A549 (cell line): ENCODE measurements around the gene ZFP92. TPM values are rescaled to one million over a fixed set of nuclear protein-coding genes. Genes with fewer than 3 reads are reported as not detected.
A peak's percentile ranks its signal among the peaks of the same experiment; 100 is the strongest.
"Not testable (repeated sequence)": the region's sequence is repeated elsewhere in the genome, so short reads cannot be mapped to it uniquely, and the experiment has no call there.

Source experiments
- ATAC-seq, 2 experiments: fragments of 200-7000 bp in 1 of 2; fragments of >200 bp in 1 of 2; cut with Nextera tagmentation in 1 of 2; cut with Tn5 transposase in 1 of 2; 3 replicates each; pipeline versions ENCODE4 v1.8.0 to v1.9.1; 2018 to 2020; ENCODE audit warnings: mild to moderate bottlenecking in 1 of 2, moderate library complexity in 1 of 2
- CTCF ChIA-PET: fragments of 300-600 bp; sonication (Branson Sonifier 250); formaldehyde crosslinking; extraction: SDS; loops from one replicate; lab custom pipeline; 2021; ENCODE audit warnings: antibody characterized with exemption, inconsistent platforms; lab: Yijun Ruan, JAX
- POLR2A ChIA-PET: fragments of 350-600 bp; formaldehyde crosslinking; extraction: SDS; loops from one replicate; lab custom pipeline; 2021; ENCODE audit warnings: antibody characterized with exemption, inconsistent platforms; lab: Yijun Ruan, JAX
- DNase-seq, 2 experiments: peaks; one replicate each; pipeline versions ENCODE4 v3.0.0 to v3.0.0-alpha.2; 2011 to 2016; ENCODE audit warnings: low read depth in 1 of 2, low spot score in 1 of 2
- FAIRE-seq: peaks from 2 replicates; lab custom pipeline; 2011; peaks lifted over from hg19 to GRCh38; lab: Jason Lieb, UNC
- H3K27ac ChIP-seq, 2 experiments: fragments of >200 bp; sonication (Bioruptor Twin); formaldehyde crosslinking; 3 replicates each; pipeline ENCODE4 v1.5.1; 2016 to 2017
- H3K4me1 ChIP-seq: fragments of >200 bp; sonication (Bioruptor Twin); formaldehyde crosslinking; 3 replicates; pipeline ENCODE4 v1.6.1; 2016
- H3K4me2 ChIP-seq: fragments of >200 bp; sonication (Bioruptor Twin); formaldehyde crosslinking; 3 replicates; pipeline ENCODE4 v1.6.1; 2016
- H3K4me3 ChIP-seq: fragments of >200 bp; sonication (Bioruptor Twin); formaldehyde crosslinking; 3 replicates; pipeline ENCODE4 v1.5.1; 2016
- H3K9me3 ChIP-seq: fragments of >200 bp; sonication (Bioruptor Twin); formaldehyde crosslinking; 3 replicates; pipeline ENCODE4 v1.6.1; 2016
- CBX8 ChIP-seq: fragments of 200-600 bp; sonication (generic); IDR thresholded peaks from 2 replicates; pipeline ENCODE4 v1.6.1; 2016
- CEBPB ChIP-seq, 2 experiments: fragments of >200 bp in 1 of 2; sonication (Bioruptor Twin) in 1 of 2; formaldehyde crosslinking in 1 of 2; IDR thresholded peaks; 2 replicates each; pipeline ENCODE4 v1.6.1; 2012 to 2016
- CHD2 ChIP-seq: fragments of 150-350 bp; IDR thresholded peaks from 2 replicates; pipeline ENCODE4 v1.6.1; 2014; ENCODE audit warnings: low read length; ENCODE audit not compliant: partially characterized antibody
- CHD4 ChIP-seq: fragments of 200-600 bp; sonication (generic); IDR thresholded peaks from 2 replicates; pipeline ENCODE4 v1.6.1; 2016; ENCODE audit warnings: antibody characterized with exemption, mild to moderate bottlenecking, borderline replicate concordance
- EHMT2 ChIP-seq: fragments of 200-600 bp; sonication (generic); IDR thresholded peaks from 2 replicates; pipeline ENCODE4 v1.6.1; 2016; ENCODE audit warnings: antibody characterized with exemption, low read depth, mild to moderate bottlenecking, moderate library complexity
- EP300 ChIP-seq, 2 experiments: fragments of >200 bp; sonication (Bioruptor Twin); formaldehyde crosslinking; IDR thresholded peaks; 2 replicates in 1 of 2; 3 replicates in 1 of 2; pipeline ENCODE4 v1.6.1; 2016 to 2017
- ESRRA ChIP-seq: fragments of 150-350 bp; IDR thresholded peaks from 2 replicates; pipeline ENCODE4 v1.6.1; 2014; ENCODE audit warnings: mild to moderate bottlenecking, low read length, borderline replicate concordance
- FOSL2 ChIP-seq, 2 experiments: fragments of 450-650 bp in 1 of 2; fragments of >200 bp in 1 of 2; sonication (Bioruptor Twin) in 1 of 2; formaldehyde crosslinking; IDR thresholded peaks; 2 replicates each; pipeline versions ENCODE4 v1.5.0 to v1.6.1; 2016 to 2020; ENCODE audit warnings: mild to moderate bottlenecking in 1 of 2, moderate library complexity in 1 of 2
- FOXS1 ChIP-seq: fragments of 250-450 bp; sonication (Bioruptor Pico); IDR thresholded peaks from 2 replicates; pipeline ENCODE4 v1.5.0; 2020; ENCODE audit warnings: mild to moderate bottlenecking, moderate library complexity
- HEYL ChIP-seq: fragments of 250-450 bp; sonication (Bioruptor Pico); IDR thresholded peaks from 2 replicates; pipeline ENCODE4 v1.8.0; 2021; ENCODE audit warnings: mild to moderate bottlenecking, moderate library complexity
- HOXA7 ChIP-seq: fragments of 250-450 bp; sonication (Bioruptor Pico); IDR thresholded peaks from 2 replicates; pipeline ENCODE4 v1.5.0; 2020; ENCODE audit warnings: mild to moderate bottlenecking, moderate library complexity
- HOXB13 ChIP-seq: fragments of 250-450 bp; sonication (Bioruptor Pico); IDR thresholded peaks from 2 replicates; pipeline ENCODE4 v1.5.0; 2020; ENCODE audit warnings: low read depth, mild to moderate bottlenecking, moderate library complexity
- MAFK ChIP-seq: fragments of 450-650 bp; IDR thresholded peaks from 2 replicates; pipeline ENCODE4 v1.6.1; 2014; ENCODE audit not compliant: partially characterized antibody
- NFE2L2 ChIP-seq: fragments of 150-350 bp; conservative IDR thresholded peaks from 2 replicates; pipeline ENCODE4 v1.6.1; 2014; ENCODE audit warnings: low read length
- NPAS2 ChIP-seq: fragments of 250-450 bp; sonication (Bioruptor Pico); IDR thresholded peaks from 2 replicates; pipeline ENCODE4 v1.8.0; 2022; ENCODE audit warnings: mild to moderate bottlenecking, moderate library complexity, borderline replicate concordance
- PHF8 ChIP-seq: fragments of 200-600 bp; sonication (generic); IDR thresholded peaks from 2 replicates; pipeline ENCODE4 v1.6.1; 2016; ENCODE audit warnings: low read depth, mild to moderate bottlenecking, antibody characterized with exemption, moderate library complexity, borderline replicate concordance
- POLR2A ChIP-seq: IDR thresholded peaks from 2 replicates; pipeline ENCODE4 v1.6.1; 2012; ENCODE audit warnings: mild to moderate bottlenecking, low read length
- RFX5 ChIP-seq: fragments of 450-650 bp; IDR thresholded peaks from 2 replicates; pipeline ENCODE4 v1.7.1; 2014; ENCODE audit warnings: antibody characterized with exemption, mild to moderate bottlenecking, moderate library complexity
- RNF2 ChIP-seq: fragments of 200-600 bp; sonication (generic); IDR thresholded peaks from 2 replicates; pipeline ENCODE4 v1.6.1; 2016; ENCODE audit warnings: low read depth, mild to moderate bottlenecking, antibody characterized with exemption, moderate library complexity, borderline replicate concordance
- SREBF2 ChIP-seq: fragments of 450-650 bp; IDR thresholded peaks from 2 replicates; pipeline ENCODE4 v1.6.1; 2014; ENCODE audit warnings: mild to moderate bottlenecking, moderate library complexity
- TFCP2L1 ChIP-seq: fragments of 250-450 bp; sonication (Bioruptor Pico); IDR thresholded peaks from 2 replicates; pipeline ENCODE4 v1.5.0; 2021; ENCODE audit warnings: mild to moderate bottlenecking
- ZFP36 ChIP-seq: fragments of 450-650 bp; IDR thresholded peaks from 2 replicates; pipeline ENCODE4 v1.6.1; 2014; ENCODE audit warnings: borderline replicate concordance; ENCODE audit not compliant: partially characterized antibody
- ZNF302 ChIP-seq: fragments of 250-450 bp; sonication (Bioruptor Pico); IDR thresholded peaks from 2 replicates; pipeline ENCODE4 v1.9.0; 2021; ENCODE audit warnings: inconsistent platforms, mild to moderate bottlenecking, moderate library complexity
- WGBS: methylation state at CpG from one replicate; pipeline ENCODE4 v1.1.6; 2017; ENCODE audit errors: missing lambda C conversion rate; 5-methylcytosine and 5-hydroxymethylcytosine counted together
- polyA plus RNA-seq, 4 experiments: library from polyadenylated mRNA; depleted of rRNA in 3 of 4; stranded (reverse); fragments of >200 nt; fragmentation: RNase III in 1 of 4; extraction: RNeasy Plus Mini Kit Qiagen cat#74134 plus additional on column Dnase treatment in 1 of 4; gene quantifications; 2 replicates in 3 of 4; 3 replicates in 1 of 4; pipeline ENCODE4 v1.2.3, GENCODE V29; 2011 to 2017
- TF ChIP-seq, protein P1 (sequence below): fragments of >200 bp; sonication (Bioruptor Twin); formaldehyde crosslinking; IDR thresholded peaks from 3 replicates; pipeline ENCODE4 v1.6.1; 2016
- TF ChIP-seq, protein P2 (sequence below): fragments of 150-350 bp; IDR thresholded peaks from 2 replicates; pipeline ENCODE4 v1.6.1; 2014; ENCODE audit warnings: low read depth, mild to moderate bottlenecking, low read length
- TF ChIP-seq, protein P3 (sequence below): fragments of 450-650 bp; IDR thresholded peaks from 2 replicates; pipeline ENCODE4 v1.6.1; 2014; ENCODE audit warnings: antibody characterized with exemption

The ZFP92 gene
- polyA plus RNA-seq, 2 of the 4 experiments (the other 2 are of a cell fraction), result 0.47 to 0.70 TPM

DNA sequence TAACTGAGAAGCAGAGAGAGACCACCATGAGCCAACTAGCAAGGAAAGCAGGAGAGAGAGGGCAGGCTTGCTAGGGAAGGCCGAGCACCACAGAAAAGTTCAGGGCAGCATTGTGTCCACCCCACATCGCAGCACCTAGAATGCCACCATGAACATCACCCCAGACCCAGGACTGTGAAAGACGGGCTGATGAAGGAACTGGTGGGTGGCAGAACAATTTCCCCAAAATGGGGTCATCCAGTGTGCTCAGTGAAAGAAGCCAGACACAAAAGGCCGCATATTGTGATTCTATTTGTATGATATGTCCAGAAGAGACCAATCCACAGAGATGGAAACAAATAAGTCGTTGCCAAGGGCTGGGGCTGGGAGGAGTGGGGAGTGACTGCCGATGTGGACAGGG is 26.9 kb upstream of the ZFP92 start:
- ChIA-PET POLR2A (no interaction called here), CTCF (no interaction called here)
- no peak for FAIRE-seq
- Histone ChIP-seq H3K4me3 (no peak overlapping the region), H3K4me1 (no peaks in the 10 kb centered on the region), H3K4me2 (no peak overlapping the region), H3K27ac (no peak overlapping the region), H3K9me3 (no peaks in the 10 kb centered on the region)
- DNase-seq, result no peak
- no peak for ATAC-seq
- 28% methylated on average over 6 of the region's 6 CpGs for WGBS
- TF ChIP-seq NPAS2 (CRISPR knock-in tag) (no peak), RFX5 (no peak), HOXB13 (CRISPR knock-in tag) (no peak), FOXS1 (CRISPR knock-in tag) (no peak), POLR2A (no peak), SREBF2 (no peak), PHF8 (no peak), CBX8 (no peak), FOSL2 (IDR thresholded peaks at IDR 0.05) (no peak), FOSL2 (CRISPR knock-in tag; IDR thresholded peaks at IDR 0.05) (no peak), EHMT2 (no peak), HOXA7 (CRISPR knock-in tag) (no peak), MAFK (no peak), ESRRA (no peak), ZNF302 (CRISPR knock-in tag) (no peak), ZFP36 (no peak), CHD2 (no peak)
- TF ChIP-seq, protein P1, sequence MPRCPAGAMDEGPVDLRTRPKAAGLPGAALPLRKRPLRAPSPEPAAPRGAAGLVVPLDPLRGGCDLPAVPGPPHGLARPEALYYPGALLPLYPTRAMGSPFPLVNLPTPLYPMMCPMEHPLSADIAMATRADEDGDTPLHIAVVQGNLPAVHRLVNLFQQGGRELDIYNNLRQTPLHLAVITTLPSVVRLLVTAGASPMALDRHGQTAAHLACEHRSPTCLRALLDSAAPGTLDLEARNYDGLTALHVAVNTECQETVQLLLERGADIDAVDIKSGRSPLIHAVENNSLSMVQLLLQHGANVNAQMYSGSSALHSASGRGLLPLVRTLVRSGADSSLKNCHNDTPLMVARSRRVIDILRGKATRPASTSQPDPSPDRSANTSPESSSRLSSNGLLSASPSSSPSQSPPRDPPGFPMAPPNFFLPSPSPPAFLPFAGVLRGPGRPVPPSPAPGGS, result no peak
- TF ChIP-seq, protein P2, sequence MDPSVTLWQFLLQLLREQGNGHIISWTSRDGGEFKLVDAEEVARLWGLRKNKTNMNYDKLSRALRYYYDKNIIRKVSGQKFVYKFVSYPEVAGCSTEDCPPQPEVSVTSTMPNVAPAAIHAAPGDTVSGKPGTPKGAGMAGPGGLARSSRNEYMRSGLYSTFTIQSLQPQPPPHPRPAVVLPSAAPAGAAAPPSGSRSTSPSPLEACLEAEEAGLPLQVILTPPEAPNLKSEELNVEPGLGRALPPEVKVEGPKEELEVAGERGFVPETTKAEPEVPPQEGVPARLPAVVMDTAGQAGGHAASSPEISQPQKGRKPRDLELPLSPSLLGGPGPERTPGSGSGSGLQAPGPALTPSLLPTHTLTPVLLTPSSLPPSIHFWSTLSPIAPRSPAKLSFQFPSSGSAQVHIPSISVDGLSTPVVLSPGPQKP, result no peak

DNA sequence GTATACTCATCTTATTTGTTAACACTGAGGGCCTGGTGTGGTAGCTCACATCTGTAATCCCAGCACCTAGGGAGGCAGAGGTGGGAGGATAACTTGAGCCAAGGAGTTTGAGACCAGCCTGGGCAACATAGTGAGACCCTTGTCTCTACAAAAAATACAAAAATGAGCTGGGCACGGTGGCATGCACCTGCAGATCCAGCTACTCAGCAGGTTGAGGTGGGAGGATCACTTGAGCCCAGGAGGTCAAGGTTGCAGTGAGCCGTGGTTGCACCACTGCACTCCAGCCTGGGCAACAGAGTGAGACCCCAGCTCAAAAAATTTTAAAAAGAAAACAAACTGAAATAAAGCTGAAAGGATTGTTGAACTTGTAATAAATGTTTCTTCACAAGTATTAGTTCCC is 26.3 kb upstream of the ZFP92 start:
- H3K9me3 ChIP-seq, FAIRE-seq, H3K4me3 ChIP-seq, DNase-seq, H3K4me2 ChIP-seq, H3K27ac ChIP-seq, H3K4me1 ChIP-seq, ATAC-seq, POLR2A ChIA-PET: not testable (repeated sequence)
- CTCF ChIA-PET, result interaction anchor here (0.6 to 0.7 kb wide), 2 partner anchors 14 to 81 kb away, joined by 3 to 4 read pairs; no protein-coding TSS in a partner anchor
- WGBS, result 2% methylated on average over 2 of the region's 2 CpGs

DNA sequence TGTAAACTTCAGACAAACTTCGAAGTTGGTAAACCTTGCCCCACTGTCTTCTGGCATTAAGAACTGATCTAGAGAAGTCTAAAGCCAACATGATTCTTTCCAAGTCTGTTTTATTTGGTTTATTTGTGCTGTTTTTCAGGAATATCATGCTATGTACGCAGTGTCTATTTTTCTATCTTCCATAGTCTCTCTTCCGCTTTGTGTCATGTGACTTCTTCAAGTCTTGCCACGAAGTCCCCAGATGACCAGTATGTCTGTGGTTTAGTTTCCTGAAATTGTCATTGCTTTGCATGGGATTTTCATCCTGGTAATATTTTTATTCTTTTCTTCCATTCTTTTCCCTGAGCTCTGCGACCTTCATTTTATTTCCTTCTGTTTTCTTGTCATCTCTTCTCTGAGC is 25.2 kb upstream of the ZFP92 start:
- Histone ChIP-seq H3K4me3 (no peak overlapping the region), H3K4me1 (no peaks in the 10 kb centered on the region), H3K27ac (no peak overlapping the region), H3K9me3 (no peaks in the 10 kb centered on the region), H3K4me2 (no peak overlapping the region)
- POLR2A ChIA-PET, result no interaction called here
- TF ChIP-seq CHD4, result no peak
- TF ChIP-seq EP300 (IDR thresholded peaks at IDR 0.05), result no peak
- no peak for TF ChIP-seq TFCP2L1 (CRISPR knock-in tag)
- TF ChIP-seq CEBPB (IDR thresholded peaks at IDR 0.05), result no peak
- no peak for TF ChIP-seq CHD2
- TF ChIP-seq, protein P3, sequence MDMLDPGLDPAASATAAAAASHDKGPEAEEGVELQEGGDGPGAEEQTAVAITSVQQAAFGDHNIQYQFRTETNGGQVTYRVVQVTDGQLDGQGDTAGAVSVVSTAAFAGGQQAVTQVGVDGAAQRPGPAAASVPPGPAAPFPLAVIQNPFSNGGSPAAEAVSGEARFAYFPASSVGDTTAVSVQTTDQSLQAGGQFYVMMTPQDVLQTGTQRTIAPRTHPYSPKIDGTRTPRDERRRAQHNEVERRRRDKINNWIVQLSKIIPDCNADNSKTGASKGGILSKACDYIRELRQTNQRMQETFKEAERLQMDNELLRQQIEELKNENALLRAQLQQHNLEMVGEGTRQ, result no peak
- no peak for TF ChIP-seq ZNF302 (CRISPR knock-in tag)
- TF ChIP-seq NFE2L2, result no peak
- TF ChIP-seq HEYL (CRISPR knock-in tag), result no peak
- TF ChIP-seq, protein P1, result no peak
- no peak for TF ChIP-seq RNF2
- ATAC-seq (no peak), DNase-seq (no peak), FAIRE-seq (peak; percentile 7)
- CTCF ChIA-PET, result no interaction called here
- WGBS, result 48% methylated on average over 5 of the region's 5 CpGs
